ENCODE data around the gene TSPYL2. TPM values are rescaled to one million over a fixed set of nuclear protein-coding genes. Genes with fewer than 3 reads are reported as not detected.

Gene TSPYL2
- total and polyA plus RNA-seq, 2 experiments from 2014 or later = 38.2 to 78.6 TPM

DNA sequence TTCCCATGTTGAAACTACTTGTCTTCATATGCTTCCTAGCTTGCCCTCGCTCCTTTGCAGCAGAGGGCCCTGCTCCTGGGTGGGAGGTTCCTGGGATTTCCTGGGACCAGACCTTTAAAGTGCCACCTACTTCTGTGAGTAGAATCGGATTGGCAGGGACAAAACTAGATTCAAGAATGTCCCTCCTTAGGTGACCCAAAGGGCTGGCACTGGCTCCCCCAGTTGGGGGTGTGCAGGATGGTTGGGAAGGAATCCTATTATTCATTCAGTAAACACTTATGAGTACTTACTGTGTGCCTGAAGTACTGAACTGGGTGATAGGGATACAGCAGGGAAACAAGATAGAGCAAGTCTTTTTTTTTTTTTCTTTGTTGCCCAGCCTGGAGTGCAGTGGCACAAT lies 9.2 kb downstream of the TSPYL2 start:
- Histone ChIP-seq H3K4me1 (ENCODE audit: insufficient read depth) (no peaks in the 10 kb centered on the region), H3K9me2 (replicated peaks; ENCODE audit: insufficient read depth) (no peaks in the 10 kb centered on the region), H3K4me2 (no peak overlapping the region), H3K36me3 (replicated peaks; ENCODE audit: insufficient read depth, low read depth) (no peaks in the 10 kb centered on the region), H3K27me3 (no peaks in the 10 kb centered on the region), H3K27ac (no peak overlapping the region), H3K9me3 (ENCODE audit: low read depth) (no peaks in the 10 kb centered on the region), H3K4me3 (no peak overlapping the region), H3K79me2 (peaks cover 6% of the 10 kb centered on the region), H4K20me1 (ENCODE audit: insufficient read depth, poor library complexity, severe bottlenecking) (no peaks in the 10 kb centered on the region), H2AFZ (no peak overlapping the region)
- DNase-seq (ENCODE audit: low spot score) = no peak
- no peak for TF ChIP-seq EZH2 (IDR thresholded peaks at IDR 0.05; ENCODE audit: borderline replicate concordance)
- no peak for TF ChIP-seq EZH2phosphoT487 (IDR thresholded peaks at IDR 0.05; ENCODE audit: low read depth, severe bottlenecking, unreplicated experiment)
- TF ChIP-seq, protein P1, sequence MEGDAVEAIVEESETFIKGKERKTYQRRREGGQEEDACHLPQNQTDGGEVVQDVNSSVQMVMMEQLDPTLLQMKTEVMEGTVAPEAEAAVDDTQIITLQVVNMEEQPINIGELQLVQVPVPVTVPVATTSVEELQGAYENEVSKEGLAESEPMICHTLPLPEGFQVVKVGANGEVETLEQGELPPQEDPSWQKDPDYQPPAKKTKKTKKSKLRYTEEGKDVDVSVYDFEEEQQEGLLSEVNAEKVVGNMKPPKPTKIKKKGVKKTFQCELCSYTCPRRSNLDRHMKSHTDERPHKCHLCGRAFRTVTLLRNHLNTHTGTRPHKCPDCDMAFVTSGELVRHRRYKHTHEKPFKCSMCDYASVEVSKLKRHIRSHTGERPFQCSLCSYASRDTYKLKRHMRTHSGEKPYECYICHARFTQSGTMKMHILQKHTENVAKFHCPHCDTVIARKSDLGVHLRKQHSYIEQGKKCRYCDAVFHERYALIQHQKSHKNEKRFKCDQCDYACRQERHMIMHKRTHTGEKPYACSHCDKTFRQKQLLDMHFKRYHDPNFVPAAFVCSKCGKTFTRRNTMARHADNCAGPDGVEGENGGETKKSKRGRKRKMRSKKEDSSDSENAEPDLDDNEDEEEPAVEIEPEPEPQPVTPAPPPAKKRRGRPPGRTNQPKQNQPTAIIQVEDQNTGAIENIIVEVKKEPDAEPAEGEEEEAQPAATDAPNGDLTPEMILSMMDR (IDR thresholded peaks at IDR 0.05; ENCODE audit: poor library complexity) = no peak
- WGBS (ENCODE audit: low lambda C conversion rate, missing lambda C conversion rate) = 72% methylated on average over 2 of the region's 2 CpGs

- peak; percentile 87 for DNase-seq (ENCODE audit: low spot score)
- Histone ChIP-seq H3K4me2 (peak overlapping the region; percentile 79), H3K27me3 (no peaks in the 10 kb centered on the region), H3K36me3 (replicated peaks; ENCODE audit: insufficient read depth, low read depth) (no peaks in the 10 kb centered on the region), H3K4me3 (peak overlapping the region; percentile 21), H3K4me1 (ENCODE audit: insufficient read depth) (no peaks in the 10 kb centered on the region), H2AFZ (peak overlapping the region; percentile 39), H3K9me2 (replicated peaks; ENCODE audit: insufficient read depth) (no peaks in the 10 kb centered on the region), H3K9me3 (ENCODE audit: low read depth) (no peaks in the 10 kb centered on the region), H3K27ac (peak overlapping the region; percentile 72), H3K79me2 (peaks cover 6% of the 10 kb centered on the region), H4K20me1 (ENCODE audit: insufficient read depth, poor library complexity, severe bottlenecking) (no peaks in the 10 kb centered on the region)
- 34% methylated on average over 16 of the region's 16 CpGs for WGBS (ENCODE audit: low lambda C conversion rate, missing lambda C conversion rate)
- TF ChIP-seq EZH2phosphoT487 (IDR thresholded peaks at IDR 0.05; ENCODE audit: low read depth, severe bottlenecking, unreplicated experiment) = no peak
- no peak for TF ChIP-seq EZH2 (IDR thresholded peaks at IDR 0.05; ENCODE audit: borderline replicate concordance)
- TF ChIP-seq, protein P1 (IDR thresholded peaks at IDR 0.05; ENCODE audit: poor library complexity) = peak; percentile 56
Observed at GRCh38 chrX:53093177-53093655, 11.0 kb downstream of the TSPYL2 start.

- WGBS (ENCODE audit: low lambda C conversion rate, missing lambda C conversion rate) = 61% methylated on average over 49 of the region's 67 CpGs
Observed at GRCh38 chrX:53093748-53094581, 11.8 kb downstream of the TSPYL2 start, which contains the start of gene KANTR. Gene KANTR, plus strand, starts transcription at chrX:53094142. Its CDS starts 30,131 bp downstream, at chrX:53124273.

More at GRCh38 chrX:53093748-53094581, 11.8 kb downstream of the TSPYL2 start, which contains the start of gene KANTR:
- no peaks in the 10 kb centered on the region for H4K20me1 ChIP-seq (ENCODE audit: insufficient read depth, poor library complexity, severe bottlenecking)
- no peaks in the 10 kb centered on the region for H3K9me3 ChIP-seq (ENCODE audit: low read depth)
- peak within 1 kb of the TSS; percentile 79 for H3K4me2 ChIP-seq
- peak; percentile 94 for DNase-seq (ENCODE audit: low spot score)
- H3K9me2 ChIP-seq (replicated peaks; ENCODE audit: insufficient read depth) = no peaks in the 10 kb centered on the region
- peak within 1 kb of the TSS; percentile 40 for H2AFZ ChIP-seq
- H3K4me3 ChIP-seq = peak within 1 kb of the TSS; percentile 22
- no peaks in the 10 kb centered on the region for H3K4me1 ChIP-seq (ENCODE audit: insufficient read depth)
- no peaks in the 10 kb centered on the region for H3K36me3 ChIP-seq (replicated peaks; ENCODE audit: insufficient read depth, low read depth)
- peaks cover 6% of the 10 kb centered on the region for H3K79me2 ChIP-seq
- no peaks in the 10 kb centered on the region for H3K27me3 ChIP-seq
- TF ChIP-seq EZH2phosphoT487 (IDR thresholded peaks at IDR 0.05; ENCODE audit: low read depth, severe bottlenecking, unreplicated experiment) = no peak
- TF ChIP-seq, protein P1 (IDR thresholded peaks at IDR 0.05; ENCODE audit: poor library complexity) = peak; percentile 4
- H3K27ac ChIP-seq = peak within 1 kb of the TSS; percentile 83

All from hepatocyte (in vitro differentiated cells).